Measurements from ENCODE around the gene STAT2.

DNA sequence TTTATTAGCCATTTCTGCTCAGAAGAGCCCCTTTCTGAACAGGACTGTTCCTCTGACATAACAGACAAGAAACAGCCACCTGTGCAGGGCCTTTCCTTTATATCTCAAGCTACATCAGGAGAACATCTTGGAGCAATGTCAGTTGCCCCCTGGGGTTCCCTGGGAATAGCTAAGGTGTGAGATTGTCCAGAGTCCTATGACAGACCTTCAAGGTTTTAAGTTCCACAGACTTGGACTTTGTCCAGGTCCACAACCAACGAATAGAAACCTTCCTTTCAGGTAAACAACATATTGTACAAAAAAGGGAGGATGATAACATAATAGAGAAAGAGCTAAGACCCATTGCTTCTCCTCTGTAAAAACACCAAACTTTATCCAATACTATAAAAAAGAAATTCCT lies 18.3 kb downstream of the STAT2 start:
- no peak for TF ChIP-seq EZH2 (IDR thresholded peaks at IDR 0.05; ENCODE audit: borderline replicate concordance, low read length)
- TF ChIP-seq, protein P1, sequence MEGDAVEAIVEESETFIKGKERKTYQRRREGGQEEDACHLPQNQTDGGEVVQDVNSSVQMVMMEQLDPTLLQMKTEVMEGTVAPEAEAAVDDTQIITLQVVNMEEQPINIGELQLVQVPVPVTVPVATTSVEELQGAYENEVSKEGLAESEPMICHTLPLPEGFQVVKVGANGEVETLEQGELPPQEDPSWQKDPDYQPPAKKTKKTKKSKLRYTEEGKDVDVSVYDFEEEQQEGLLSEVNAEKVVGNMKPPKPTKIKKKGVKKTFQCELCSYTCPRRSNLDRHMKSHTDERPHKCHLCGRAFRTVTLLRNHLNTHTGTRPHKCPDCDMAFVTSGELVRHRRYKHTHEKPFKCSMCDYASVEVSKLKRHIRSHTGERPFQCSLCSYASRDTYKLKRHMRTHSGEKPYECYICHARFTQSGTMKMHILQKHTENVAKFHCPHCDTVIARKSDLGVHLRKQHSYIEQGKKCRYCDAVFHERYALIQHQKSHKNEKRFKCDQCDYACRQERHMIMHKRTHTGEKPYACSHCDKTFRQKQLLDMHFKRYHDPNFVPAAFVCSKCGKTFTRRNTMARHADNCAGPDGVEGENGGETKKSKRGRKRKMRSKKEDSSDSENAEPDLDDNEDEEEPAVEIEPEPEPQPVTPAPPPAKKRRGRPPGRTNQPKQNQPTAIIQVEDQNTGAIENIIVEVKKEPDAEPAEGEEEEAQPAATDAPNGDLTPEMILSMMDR (conservative IDR thresholded peaks at IDR 0.05 in 1 of 2, IDR thresholded peaks at IDR 0.05 in 1 of 2; ENCODE audit: extremely low read depth in 1 of 2, insufficient read depth in 1 of 2, low read depth in 1 of 2, low read length in 2 of 2) = no peak
